Skeletal muscle cell (primary cell): ENCODE measurements around the gene TSPO2.
A peak's percentile ranks its signal among the peaks of the same experiment; 100 is the strongest.

Experiments used
- DNase-seq: peaks from one replicate; pipeline ENCODE4 v3.0.0-alpha.2; 2010; ENCODE audit warnings: low read depth
- H3K4me3 ChIP-seq: 2 replicates; pipeline ENCODE4 v1.5.1; 2011; ENCODE audit warnings: low read depth, mild to moderate bottlenecking, control low read depth, low read length, moderate library complexity

TSPO2 gene

DNA sequence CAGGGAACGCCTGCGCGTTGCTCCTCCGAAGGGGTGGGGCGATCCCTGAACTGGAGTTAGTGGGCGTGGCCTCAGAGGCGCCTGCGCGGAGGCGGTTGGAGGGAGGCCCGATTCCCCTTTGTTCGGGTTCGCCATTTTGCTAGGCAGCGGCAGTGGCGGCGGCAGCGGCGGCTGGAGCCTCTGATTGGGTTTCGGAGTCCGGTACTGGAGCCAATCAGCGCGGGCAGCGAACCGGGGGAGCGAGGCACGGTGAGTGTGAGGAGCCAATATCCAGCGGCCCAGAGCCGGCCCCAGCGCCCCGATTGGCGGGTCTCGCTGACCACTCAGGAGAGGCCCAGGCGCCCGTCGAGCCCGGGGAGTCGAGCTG is 30.6 kb downstream of the TSPO2 start, which contains the start of gene NFYA:
Gene NFYA, plus strand, starts transcription at position 139 of the 367 bp plus-strand sequence. CDS start 6,116 bp downstream, outside the sequence.
- H3K4me3 ChIP-seq, result peak within 1 kb of the TSS; percentile 99
- peak; percentile 96 for DNase-seq

DNA sequence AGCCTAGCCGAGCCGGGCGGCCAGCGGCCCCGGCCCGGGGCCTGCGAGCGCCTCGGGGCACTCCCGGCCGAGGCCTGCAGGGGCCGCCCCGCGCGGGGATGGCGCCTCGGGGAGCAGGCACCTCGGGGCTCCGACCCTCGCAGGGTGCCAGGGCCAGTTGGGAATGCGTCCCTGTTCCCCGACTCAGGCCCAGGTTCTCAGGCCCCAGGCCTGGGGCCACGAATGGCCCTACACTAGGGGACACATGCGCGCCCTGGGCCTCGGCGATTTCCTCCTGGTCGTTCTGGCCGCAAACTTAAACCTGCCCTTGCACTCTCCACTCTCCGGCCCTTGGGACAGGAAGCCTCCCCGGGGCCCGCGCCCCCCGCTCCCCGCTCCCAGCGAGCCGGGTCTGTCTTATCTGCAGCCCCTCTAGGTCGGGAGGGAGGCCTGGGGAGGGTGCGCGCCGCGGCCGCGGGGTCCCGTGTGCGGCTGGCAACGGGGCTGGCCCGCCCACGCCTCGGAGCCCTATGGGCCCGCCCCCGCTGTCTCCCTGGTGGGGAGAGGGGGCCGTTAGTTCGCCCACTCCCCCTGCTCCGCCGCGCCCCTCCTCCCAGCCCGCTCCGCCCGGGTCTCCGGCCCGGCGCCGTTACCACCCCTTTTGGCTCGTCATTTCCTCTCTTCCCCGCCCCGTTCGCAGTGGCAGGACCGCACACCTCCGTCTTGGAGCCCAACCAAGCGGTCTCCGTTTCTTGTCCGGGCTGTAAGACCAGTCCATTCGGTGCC is 31.1 kb downstream of the TSPO2 start:
- peak; percentile 25 for DNase-seq
- H3K4me3 ChIP-seq, result peak overlapping the region; percentile 99

DNA sequence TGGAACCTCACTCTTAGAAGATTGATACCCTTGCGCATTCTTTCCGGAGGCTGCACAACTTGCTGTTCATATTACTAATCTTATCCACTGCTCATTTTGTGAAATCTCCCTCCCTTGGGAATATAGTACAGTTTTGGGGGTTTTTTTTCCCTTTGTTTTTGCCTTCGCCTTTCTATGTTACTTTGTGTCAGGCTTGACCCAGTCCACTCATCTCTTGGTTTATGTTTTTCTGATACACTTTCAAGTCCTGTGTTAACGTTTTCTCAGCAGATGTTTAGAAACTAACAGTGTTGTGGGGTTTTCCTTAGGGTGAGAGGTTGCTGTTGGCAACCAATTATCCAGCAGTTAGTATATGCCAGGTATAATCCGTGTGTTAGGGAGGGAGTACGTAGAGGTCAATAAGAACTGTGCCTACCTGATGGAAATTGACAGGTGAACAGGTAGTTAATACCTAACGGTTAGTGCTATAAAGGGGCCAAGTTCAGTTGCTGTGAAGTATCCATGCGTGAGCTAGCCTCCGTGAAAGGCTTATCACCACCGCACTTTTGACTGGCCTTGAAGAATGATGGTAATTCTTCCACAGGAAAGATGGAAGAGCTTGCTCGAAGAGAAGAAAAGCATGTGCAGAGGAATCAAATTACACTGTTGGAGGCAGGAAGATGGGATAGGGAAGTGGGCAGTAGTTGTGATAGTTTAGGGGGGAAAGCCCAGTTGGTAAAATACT is 31.9 kb downstream of the TSPO2 start:
- peak overlapping the region; percentile 99 for H3K4me3 ChIP-seq
- DNase-seq, result no peak

DNA sequence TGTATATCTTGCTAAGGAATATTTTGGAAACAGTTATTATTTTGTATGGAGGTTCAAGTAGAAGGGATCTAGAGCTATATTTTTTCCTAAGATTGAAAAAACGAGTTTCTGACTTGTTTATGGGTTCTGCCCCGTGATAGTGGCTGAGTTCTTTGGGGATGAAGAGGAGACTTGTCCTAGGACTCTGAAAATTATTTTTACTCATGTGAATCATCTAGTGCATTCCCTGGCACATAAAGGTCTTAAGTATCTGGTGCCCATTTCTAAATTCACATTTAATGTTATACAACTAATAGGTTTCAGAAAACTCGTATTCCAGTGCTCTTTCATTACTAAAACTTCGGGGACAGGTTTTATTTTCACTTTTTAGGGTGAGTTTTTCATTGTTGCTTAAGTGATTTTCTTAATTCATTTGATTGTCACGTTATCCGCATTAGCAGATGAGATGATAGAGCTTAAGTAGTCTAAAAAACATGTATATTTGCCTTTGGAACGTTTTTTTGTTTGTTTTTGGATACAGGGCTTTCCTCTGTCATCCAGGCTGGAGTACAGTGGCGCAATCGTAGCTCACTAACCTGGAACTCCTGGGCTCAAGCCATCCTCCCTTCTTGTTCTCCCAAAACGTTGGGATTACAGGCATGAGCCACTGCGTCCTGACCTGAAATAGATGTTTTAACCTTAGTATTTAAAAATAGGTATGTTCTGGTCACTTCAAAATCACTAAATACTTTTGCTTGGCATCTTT is 32.6 kb downstream of the TSPO2 start:
- peak overlapping the region; percentile 99 for H3K4me3 ChIP-seq
- no peak for DNase-seq

DNA sequence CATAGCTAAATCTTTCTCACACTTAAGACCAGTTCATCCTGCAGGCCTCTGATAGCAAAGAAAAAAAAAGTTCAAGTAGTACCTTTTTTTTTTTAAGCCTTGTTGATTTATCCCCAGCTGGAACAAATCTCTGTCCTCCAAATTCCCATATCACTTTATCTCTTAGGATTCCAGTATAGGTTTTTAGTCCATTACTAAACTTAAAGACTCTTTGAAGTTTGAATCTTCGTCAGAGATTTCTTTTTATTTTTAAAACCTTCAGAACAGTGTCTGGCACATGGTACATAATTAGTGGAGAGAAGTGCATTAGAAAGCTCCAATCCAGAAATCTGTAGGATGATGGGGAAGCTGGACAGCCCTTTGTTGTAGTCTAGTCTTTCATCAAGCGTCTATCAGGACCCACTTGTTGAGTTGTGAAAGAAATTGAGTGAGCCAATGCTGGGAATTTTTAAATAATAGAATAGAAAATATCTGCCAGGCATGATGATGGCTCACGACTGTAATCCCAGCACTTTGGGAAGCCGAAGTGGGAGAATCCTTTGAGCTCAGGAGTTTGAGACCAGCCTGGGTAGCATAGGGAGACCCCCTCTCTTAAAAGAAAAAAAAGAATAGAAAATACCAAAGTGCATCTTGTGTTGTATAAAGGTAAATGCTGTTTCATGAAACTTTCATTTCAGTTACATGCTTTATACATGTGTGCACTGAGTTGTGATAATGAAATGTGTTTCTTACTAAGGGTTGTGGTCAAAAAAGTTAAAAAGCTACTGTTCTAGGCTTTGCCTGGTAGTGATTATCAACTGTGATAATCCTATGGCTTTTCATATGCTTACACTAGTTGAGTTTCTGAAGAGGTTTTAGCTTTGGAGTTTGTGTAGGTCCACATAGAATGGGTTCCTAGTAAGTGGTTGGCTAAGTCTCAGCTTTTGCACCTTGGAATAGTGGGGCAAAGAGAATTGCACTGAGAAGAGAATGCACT is 33.7 kb downstream of the TSPO2 start:
- no peak for DNase-seq
- no peak overlapping the region for H3K4me3 ChIP-seq

DNA sequence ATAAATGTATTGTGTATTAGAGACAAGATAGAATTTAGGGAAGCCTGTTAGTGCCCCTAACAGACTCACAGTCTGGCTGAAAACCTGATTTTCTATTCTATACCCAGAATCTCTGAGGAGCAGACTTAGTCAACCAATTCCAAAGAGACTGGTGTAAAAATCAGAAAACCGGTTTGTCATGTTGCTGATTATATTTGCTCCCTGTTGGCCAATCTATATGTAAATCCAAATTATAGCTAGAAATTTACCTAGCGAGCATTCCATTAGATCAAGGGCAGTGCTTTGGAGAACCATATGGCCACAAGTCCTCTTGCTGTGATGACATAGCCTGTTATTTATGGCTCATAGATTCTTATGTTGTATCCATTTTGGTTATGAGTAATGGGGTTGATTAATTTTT is 35.3 kb downstream of the TSPO2 start:
- DNase-seq, result no peak
- H3K4me3 ChIP-seq, result no peak overlapping the region

DNA sequence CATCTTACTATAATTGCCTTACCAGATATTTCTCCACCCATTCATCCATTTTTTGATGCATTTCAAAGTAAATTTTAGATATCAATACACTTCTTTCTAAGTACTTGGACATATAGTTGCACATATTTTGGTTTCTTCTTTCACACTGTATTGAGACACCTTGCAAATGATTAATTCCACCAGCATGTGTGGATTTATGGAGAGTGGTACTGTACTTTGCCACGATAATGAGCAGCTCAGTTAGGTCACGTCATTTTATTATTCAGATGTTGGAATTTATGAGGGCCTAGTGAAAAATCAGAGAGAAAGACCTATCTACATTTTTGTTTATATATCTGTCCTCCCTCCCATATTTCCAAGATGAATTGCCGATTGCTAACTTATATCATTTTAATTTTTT is 35.8 kb downstream of the TSPO2 start:
- DNase-seq, result no peak

DNA sequence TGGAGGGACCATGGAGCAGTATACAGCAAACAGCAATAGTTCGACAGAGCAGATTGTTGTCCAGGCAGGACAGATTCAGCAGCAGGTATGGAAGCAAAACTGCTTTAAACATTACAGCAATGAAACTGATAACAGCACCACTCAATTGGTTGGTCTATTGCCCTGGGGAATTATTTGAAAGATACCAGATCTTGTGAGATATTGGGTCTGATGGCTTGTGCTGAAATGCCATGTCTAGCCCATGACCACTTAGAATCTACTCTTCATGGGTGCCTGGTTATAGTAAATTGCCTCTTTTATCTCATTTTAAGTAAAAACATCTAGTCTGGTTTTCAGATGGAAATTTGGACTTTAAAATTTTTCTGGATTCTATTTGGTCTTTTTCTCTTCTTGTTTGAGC is 36.8 kb downstream of the TSPO2 start:
- no peak overlapping the region for H3K4me3 ChIP-seq
- no peak for DNase-seq

More for the DNA sequence above, 35.8 kb downstream of the TSPO2 start:
- H3K4me3 ChIP-seq, result no peak overlapping the region

DNA sequence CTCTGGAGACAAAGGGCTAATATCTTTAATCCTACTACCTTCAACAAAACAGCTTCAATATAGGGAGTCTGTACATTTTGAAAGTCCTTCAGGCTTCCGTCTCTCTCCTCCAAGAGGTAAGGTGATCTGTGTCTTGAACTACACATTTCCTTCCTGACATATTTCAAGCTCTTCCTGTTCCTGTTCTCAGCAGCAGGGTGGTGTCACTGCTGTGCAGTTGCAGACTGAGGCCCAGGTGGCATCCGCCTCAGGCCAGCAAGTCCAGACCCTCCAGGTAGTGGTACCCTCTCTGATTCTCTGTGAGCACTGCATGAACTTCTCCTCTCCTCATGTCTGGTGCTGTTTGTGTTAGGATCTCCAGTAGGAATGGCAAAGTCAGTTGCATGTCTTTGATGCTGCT is 38.4 kb downstream of the TSPO2 start:
- no peak overlapping the region for H3K4me3 ChIP-seq
- DNase-seq, result no peak

DNA sequence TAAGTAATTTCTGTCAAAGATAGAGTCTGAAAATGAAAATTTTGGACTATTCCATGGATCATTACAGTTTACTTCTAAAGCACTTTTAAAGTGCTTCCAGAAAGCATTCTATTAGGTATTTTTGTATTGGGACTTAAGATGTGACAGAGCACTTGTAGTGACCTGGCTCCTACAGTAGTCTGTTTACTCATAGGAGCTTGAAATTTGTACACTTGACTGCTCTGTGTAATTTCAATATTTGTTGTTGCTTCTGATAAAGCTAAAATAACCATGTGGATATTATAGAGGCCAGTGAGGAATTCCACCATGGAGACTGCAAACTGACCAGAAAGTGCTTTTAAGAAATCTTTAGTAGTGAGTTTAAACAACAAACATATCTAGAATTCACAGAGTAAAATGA is 40.8 kb downstream of the TSPO2 start:
- no peak for DNase-seq
- H3K4me3 ChIP-seq, result no peak overlapping the region

DNA sequence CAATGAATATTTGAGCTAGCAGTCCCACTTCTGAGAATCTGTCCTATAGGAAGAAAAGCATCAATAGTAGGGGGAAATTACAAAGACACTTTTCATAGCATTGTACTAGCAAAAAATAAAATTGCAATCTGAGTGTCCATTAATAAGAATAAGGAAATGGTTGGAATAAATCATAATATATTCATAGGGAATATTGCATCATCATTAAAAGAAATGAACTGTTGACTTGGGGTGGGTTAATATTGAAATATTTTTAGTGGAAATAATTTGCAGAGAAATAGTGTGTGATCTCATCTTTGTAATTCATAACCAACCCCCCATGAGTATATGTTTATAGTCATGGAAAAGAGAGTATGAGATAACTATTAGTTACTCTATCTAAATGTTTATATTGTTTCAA is 42.9 kb downstream of the TSPO2 start:
- DNase-seq, result no peak

DNA sequence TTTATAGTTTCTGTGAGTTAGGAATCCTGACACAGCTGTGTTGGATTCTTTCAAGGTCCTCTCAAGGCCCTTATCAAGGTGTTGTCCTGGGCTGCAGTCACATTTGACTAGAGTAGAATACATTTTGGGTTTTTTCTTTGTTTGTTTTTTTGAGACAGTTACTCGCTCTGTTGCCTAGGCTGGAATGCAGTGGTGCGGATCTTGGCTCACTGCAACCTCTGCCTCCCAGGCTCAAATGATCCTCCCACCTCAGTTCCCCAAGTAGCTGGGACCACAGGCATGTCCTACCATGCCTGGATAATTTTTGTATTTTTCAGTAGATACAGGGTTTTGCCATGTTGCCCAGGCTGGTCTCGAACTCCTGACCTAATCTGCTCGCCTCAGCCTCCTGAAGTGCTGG is 46.2 kb downstream of the TSPO2 start:
- no peak overlapping the region for H3K4me3 ChIP-seq
- no peak for DNase-seq

More for the DNA sequence above, 42.9 kb downstream of the TSPO2 start:
- no peak overlapping the region for H3K4me3 ChIP-seq

DNA sequence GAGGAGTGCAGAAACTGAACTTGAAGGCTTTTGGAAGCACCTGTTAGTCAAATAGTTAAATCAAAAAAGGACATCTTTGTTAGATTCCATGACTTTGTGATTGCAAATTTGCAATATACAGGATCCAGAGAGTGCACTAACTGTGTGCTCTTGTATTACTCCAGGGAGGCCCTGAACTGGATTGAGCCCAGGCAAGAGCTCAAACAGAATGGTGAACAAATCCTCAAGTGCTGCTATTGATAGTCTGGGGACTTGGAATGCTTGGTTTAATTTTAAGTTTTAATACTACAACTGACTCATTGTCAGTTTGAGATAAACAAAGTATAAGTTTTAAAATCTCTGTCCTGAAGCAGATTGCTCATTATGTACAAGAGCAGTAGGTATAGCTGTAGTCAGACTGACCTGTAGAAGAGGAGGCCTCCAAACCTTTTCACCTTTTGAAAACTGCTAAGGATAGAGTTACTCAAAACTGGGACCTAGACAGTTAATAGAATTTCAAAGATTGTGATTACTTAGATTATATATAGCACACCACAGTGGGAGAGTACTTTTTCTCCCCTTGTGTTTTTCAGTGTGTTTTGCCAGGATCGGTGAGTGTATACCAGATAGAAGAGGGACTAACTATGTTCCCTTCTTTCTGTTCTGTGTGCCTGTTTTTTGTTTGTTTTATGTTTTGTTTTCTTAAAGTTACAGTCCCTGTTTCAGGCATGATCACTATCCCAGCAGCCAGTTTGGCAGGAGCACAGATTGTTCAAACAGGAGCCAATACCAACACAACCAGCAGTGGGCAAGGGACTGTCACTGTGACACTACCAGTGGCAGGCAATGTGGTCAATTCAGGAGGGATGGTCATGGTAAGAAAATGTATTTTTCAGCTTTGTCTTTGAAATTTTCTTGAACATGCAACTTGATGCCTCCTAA is 48.8 kb downstream of the TSPO2 start:
- DNase-seq, result no peak
- H3K4me3 ChIP-seq, result no peak overlapping the region

DNA sequence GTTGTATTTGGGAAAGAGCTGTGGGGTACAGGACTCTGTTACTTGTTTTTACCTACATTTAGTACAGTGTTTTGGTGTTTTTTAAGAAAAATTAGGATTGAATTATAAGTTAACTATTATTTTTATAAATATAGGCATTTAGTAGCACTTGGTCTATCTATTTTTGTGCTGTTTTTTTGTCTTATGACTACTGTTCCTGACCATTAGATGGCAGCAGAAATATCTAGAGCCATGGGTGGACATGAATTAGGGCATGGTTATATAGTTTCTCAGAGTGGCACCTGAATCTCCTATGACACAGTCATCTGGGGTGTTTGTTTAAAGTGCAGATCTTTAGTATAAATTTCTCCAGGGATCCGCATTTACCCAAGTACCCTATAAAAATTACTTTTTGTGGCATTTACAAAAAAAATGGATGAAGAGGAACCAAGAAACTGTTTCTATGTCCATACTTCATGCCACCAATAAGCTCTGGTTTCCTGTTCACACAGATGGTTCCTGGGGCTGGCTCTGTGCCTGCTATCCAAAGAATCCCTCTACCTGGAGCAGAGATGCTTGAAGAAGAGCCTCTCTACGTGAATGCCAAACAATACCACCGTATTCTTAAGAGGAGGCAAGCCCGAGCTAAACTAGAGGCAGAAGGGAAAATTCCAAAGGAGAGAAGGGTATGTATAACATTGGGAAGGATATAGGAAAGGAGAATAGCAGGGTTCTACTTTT is 50.3 kb downstream of the TSPO2 start:
- DNase-seq, result no peak
- no peak overlapping the region for H3K4me3 ChIP-seq

DNA sequence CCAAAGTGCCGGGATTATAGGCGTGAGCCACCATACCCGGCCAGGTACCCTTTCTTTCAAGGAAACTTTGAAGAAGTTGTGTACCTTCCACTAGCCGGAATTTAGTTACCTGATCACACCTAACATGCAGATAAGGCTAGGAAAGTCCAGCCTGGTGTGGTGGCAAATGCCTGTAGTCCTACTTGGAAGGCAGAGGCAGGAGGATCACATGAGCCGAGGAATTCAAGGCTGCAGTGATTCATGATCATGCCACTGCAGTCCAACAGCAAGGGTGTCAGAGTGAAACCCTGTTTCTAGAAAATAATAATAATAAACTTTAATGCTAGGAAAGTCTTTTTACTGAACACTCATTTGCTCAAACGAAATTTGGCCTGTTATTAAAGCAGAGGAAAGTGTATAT is 51.5 kb downstream of the TSPO2 start:
- no peak overlapping the region for H3K4me3 ChIP-seq
- no peak for DNase-seq
